GM18519 (cell line): ENCODE measurements around the gene F10.

ENCODE experiments used
- ATAC-seq: cut with Tn5 transposase; IDR thresholded peaks from one replicate; pipeline ENCODE4 v1.9.1; 2021; ENCODE audit warnings: mild to moderate bottlenecking, moderate library complexity; ENCODE audit not compliant: unreplicated experiment, low FRiP score

Gene F10

DNA sequence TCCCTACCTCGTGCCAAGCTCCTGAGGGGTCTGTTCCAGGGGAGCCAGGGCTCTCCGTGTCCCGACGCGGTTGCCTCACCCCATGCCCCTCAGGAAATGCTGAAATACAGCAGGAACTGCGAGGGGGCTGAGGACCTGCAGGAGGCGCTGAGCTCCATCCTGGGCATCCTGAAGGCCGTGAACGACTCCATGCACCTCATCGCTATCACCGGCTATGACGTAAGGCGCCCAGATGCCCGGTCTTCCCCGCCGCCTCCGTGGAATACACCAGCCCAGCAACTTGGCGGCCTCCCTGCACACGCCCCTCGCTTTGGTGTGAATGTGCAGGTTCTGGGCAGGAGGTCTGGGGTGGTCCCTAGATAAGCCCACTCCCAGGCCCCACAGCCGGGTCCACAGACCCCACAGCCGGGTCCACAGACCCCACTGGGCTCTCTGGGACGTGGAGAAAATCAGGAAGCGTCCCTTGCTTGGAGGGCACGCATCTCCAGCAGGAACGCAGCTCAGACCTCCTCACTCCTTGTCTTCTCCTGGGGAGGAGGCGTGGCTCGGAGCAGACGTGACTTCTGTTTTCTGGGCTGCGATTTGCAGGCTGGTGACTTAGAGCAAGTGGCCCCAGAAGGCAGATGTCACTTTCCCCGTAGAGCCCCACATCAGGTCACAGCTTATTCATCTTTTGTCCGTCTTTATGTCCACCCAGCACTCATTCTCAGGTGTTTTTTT lies 36.4 kb upstream of the F10 start:
- ATAC-seq: no peak

DNA sequence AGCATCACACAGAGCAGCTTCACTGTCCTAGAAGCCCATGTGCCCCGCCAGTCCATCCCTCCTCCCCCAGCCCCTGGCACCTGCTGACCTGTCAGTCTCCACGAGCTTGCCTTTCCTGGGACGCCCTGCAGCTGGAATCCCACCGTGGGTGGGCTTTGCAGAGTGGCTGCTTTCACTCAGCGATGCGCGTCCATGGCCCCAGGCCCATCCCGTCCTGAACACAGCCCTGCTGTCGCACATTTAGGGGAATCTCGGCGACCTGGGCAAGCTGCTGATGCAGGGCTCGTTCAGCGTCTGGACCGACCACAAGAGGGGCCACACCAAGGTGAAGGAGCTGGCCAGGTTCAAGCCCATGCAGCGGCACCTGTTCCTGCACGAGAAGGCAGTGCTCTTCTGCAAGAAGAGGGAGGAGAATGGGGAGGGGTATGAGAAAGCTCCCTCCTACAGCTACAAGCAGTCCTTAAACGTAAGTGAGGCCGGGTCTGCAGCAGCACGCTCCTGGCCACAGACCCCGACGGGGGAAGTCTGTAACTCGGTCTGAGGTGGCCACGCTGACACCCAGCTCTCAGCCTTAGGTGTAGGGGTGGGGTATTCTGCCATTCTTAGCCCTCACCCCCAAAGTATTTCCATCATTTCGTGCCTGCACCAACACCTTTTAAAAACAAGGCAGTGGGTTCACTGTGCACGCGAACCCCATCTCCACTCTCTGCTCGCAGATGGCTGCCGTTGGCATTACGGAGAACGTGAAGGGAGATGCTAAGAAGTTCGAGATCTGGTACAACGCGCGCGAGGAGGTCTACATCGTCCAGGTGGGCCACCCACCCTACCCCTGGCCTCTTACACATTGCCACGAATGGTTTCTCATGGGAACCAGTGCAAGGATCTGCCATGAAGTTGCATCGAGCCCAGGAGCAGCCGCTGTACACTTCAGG lies 35.3 kb upstream of the F10 start:
- ATAC-seq: no peak

DNA sequence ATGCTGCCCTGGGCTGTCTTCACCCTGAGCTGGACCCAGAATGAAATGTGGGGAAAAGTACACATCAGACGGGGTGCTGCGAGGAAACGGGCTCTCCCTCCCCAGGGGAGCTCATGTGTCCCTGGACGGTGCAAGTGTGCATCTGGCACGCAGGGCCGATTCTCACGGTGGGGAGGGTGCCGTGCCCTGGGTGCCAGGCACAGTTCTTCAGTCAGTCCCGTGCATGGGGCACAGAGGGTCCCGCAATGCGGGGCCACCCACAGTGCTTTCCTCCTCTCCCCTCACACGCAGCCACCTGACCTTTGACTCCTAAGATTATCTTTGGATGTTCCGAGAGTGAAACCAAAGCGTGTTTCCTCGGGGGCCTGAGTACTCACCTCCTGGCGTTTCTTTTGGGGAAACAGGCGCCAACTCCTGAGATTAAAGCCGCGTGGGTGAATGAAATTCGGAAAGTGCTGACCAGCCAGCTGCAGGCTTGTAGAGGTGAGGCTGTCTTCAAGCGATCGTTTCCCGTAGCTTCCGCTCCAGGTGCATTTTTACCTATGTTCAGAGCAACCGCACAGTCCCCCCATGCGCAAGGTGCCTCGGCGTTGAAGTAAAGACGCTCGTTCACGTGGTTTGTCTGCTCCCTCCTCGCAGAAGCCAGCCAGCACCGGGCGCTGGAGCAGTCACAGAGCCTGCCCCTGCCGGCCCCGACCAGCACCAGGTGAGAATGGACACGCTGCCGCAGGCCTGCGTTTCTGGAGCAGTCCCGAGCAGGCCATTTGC lies 34.5 kb upstream of the F10 start:
- ATAC-seq: no peak

GRCh38 chr13:113088691-113089020 lies 33.9 kb upstream of the F10 start:
- ATAC-seq: no peak

DNA sequence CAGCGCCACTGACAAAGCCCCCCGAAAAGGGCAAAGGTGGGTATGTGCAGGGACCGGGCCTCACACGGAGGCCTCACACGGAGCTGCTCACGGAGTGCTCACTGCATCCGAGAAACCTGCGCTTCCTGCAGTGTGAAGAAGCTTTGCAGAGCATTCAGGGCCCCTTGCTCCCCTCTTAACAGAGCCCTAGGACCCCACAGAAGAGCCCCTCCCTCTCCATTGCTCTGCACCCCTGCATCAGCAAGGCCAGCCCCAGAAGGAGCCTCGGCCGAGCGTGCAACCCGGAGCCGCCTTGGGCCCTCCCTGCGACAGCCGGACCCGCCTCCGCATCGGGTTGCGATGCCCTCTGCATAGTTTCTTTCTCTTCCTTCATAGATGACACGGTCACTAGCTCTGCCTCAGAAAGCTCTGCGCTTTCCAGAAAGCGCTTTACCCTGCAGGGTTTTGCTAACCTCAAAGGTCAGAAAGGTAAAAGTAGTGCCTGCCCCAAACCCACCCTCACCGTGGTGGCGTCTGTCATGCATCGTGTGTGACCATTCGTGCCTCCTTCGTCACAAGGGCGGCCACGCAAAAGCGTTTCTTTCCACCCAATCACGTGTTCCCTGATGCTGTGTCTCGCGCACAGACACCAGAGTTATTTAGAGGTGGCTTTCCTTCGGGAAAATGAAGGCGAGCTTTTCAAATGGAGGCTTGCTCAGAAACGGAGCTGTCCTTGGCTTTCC lies 32.7 kb upstream of the F10 start:
- no peak for ATAC-seq

DNA sequence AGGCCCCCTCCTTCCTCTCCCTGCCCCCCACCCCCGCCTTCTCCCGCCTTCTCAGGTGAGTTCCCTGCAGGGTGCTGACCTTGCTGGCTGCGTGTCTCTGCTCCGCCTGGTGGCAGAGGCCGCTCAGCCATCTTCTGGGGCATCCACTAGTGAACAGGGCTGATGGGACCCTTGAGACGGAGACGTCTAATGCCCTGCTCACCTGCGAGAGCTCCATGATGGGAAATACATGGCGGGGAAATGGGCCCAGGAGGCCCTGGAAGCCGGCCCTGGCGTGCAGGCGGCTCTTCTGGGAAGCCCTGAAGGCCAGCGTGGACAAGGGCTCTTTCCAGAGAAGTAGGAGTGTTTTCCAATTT lies 32.2 kb upstream of the F10 start:
- no peak for ATAC-seq

GRCh38 chr13:113090806-113091205 lies 31.8 kb upstream of the F10 start:
- no peak for ATAC-seq

DNA sequence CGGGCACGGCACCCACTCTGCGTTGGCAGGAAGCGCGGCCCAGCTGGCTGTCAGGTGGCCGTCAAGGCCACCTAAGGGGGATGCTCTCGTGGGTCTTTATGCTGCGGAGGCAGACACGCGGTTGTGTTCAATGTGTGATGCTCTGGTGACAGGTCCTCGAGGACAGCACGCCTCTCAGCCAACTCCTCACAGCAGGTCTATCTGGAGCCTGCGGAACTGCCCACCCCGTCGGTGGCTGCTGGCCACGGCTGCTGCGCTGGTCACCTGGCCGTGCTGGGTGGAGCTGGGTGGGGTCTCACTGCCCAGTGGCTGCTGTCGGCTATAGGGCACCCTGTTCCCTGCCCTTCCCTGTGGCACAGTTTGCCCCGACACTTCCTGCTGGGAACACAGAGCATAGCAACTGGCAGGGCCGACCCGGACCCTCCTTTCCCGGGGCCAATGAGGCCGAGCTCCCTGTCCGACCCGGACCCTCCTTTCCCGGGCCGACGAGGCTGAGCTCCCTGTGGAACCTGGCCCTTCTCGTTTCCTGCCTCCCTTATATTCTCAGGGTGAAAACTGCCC lies 31.3 kb upstream of the F10 start:
- no peak for ATAC-seq

DNA sequence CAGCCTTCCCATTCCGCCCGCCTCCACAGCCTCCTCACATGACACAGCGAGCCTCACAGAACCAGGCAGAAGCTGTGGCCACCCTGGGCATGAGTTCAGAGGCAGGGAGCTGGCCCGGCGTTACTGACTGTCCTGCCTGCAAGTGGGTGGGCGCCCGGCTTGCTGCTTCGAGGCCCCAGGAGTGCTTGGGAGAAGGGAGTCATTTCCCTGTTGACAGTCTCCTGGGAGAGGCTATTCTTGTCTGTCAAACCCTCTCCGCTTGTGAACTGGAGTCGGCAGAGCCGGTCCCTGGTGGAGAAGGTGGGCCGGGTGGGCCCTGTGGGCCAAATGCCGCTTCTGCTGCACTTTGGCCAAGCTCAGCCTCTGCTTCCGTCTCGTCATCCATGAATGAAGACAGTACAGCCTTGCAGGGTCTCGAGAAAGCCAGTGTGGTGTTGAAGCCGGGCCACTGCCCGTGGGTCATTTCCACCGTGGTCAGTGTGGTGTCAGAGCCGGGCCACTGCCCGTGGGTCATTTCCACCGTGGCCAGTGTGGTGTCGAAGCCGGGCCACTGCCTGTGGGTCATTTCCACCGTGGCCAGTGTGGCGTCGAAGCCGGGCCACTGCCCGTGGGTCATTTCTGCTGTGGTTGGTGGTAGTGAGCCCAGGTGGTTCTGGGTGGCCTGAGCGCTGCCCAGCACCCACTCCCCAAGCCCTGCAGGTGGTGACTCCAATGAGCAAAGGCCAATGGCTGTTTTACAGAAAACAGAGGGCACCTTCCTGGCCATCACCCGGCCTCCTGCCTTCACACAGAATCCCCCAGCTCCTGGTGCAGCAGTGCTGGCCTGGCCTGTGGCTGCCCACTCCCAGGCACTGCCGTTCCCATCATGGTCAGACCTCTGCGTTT lies 30.5 kb upstream of the F10 start:
- no peak for ATAC-seq

GRCh38 chr13:113092776-113093579 lies 29.6 kb upstream of the F10 start:
- ATAC-seq: no peak

DNA sequence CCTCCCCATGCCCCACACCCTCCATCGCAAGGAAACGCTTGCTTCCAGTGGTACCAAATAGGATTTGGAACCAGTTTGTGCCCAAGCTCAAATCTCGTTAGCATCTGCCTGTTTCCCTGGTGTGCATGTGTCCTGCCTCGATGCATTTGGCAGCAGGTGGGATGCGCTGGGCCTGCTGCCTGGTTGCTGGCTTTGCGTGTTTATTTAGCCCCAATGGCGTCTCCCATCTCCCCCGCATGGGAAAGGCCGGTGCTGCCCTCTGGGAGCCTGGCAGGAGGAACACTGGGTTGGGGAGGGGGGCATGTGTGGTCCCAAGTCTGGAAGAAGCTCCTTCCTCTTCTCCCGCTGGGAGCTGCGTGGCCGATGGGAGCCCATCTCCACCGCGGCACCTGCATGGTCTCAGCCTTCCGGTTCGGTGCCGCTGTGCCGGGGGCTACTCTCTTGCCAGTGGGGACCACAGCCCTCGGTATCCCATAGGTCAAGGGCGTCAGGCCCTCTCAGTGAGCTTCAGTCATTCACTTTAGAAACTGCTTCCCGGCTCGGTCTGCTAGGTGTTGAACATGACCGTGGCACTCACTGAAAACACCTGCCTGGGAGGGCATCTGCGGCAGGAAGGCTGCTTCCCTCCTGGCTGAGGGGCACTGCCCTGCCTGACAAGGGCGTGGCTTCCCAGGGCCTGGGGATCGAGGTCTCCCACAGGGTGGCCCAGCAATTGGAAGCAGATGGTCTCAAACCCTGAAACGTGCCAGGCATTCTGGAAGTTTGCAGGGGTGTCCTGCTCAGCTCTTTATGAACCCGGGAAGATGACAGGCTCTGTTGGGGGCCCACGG lies 28.8 kb upstream of the F10 start:
- ATAC-seq: no peak

DNA sequence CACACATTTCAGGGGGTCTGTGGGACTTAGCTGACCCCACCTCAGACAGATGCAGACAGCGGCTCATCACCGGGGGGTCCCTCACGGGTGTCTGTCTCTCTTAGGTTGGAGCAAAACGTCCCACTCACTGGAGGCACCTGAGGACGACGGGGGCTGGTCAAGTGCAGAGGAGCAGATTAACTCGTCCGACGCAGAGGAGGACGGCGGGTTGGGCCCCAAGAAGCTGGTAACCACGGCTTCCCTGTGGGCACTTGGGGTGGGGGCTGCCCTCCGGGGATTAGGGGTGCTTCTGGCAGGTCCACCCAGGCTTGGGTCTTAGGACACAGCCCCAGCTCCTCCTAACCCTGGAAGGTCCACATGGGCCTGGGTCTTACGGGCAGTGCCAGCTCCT lies 28.2 kb upstream of the F10 start:
- no peak for ATAC-seq

GRCh38 chr13:113095146-113096051 lies 27.2 kb upstream of the F10 start:
- no peak for ATAC-seq

- no peak for ATAC-seq
These were observed 26.4 kb upstream of the F10 start for GRCh38 chr13:113096052-113096744.

DNA sequence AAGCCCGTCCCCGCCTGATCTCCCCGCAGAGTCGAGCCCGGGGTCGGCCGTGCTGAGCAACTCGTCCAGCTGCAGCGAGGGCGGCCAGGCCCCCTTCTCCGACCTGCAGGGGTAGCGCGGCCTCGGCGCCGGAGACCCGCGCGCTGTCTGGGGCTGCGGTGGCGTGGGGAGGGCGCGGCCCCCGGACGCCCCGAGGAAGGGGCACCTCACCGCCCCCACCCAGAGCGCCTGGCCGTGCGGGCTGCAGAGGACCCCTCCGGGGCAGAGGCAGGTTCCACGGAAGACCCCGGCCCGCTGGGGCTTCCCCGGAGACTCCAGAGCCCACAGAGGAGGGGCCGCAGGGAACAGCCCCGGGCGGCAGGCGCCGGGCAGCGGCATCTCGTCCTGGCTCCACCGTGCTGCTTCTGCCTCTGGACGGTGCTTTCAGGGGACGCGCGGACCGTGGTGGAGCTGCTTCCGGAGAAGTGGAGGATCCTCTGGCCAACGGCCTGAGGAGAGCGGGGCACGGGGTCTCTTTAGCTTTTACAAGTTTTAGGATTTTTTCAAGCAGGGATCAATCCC lies 25.8 kb upstream of the F10 start:
- ATAC-seq: no peak

DNA sequence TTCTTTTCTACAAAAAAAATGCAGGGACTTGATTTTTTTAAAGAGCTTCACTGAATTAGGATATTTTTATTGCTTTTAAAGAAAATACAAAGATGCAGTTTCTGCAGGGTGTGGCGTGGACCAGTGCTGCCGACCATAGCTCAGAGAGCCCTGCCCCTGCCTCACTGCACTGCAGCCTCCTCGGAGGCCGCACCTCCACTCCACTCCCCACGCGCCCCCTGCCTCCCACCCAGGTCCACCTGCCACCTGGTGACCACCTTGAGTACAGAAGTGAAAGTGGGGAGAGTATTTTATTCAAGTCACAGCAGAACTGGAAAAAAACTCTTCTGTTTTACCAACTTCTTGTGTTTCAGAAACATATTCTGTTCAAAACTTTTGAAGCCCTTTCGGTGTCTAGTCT lies 24.9 kb upstream of the F10 start:
- ATAC-seq: no peak
